Activated T-cell treated with anti-CD3 and anti-CD28 coated beads, Interleukin-2, amount 50 U/mL, for 72 hours (primary cell): Measurements from ENCODE around the gene VPS52. TPM values are rescaled to one million over a fixed set of nuclear protein-coding genes. Genes with fewer than 3 reads are reported as not detected.

Experiments used
- ATAC-seq, 2 donors: fragments of 150-1000 bp; cut with Tn5 transposase; replicated peaks in 1 of 2; 2 replicates each; pipeline ENCODE4 v1.10.0; 2021; ENCODE audit warnings: moderate library complexity in 2 of 2, mild to moderate bottlenecking in 1 of 2
- DNase-seq, 2 donors: peaks; one replicate each; pipeline ENCODE4 v3.0.0; 2021 to 2022; ENCODE audit warnings: mixed read lengths in 1 of 2
- H3K27ac Mint-ChIP-seq: one replicate; pipeline ENCODE4 v1.8.0; 2022; ENCODE audit warnings: mild to moderate bottlenecking, moderate library complexity, mixed read lengths
- H3K27me3 Mint-ChIP-seq: one replicate; pipeline ENCODE4 v1.8.0; 2022; ENCODE audit warnings: low read depth, mixed read lengths
- H3K36me3 Mint-ChIP-seq, 2 donors: one replicate each; pipeline ENCODE4 v1.8.0; 2022; ENCODE audit warnings: mixed read lengths in 2 of 2, mild to moderate bottlenecking in 1 of 2; ENCODE audit not compliant: insufficient read depth in 2 of 2
- H3K4me1 Mint-ChIP-seq: one replicate; pipeline ENCODE4 v1.8.0; 2022; ENCODE audit warnings: low read depth, mixed read lengths
- H3K4me3 Mint-ChIP-seq, 2 donors: one replicate each; pipeline ENCODE4 v1.8.0; 2022; ENCODE audit warnings: mild to moderate bottlenecking in 2 of 2, mixed read lengths in 2 of 2, moderate library complexity in 2 of 2
- H3K9me3 Mint-ChIP-seq, 2 donors: one replicate each; pipeline ENCODE4 v1.8.0; 2022; ENCODE audit warnings: mixed read lengths in 2 of 2
- total RNA-seq, 2 donors: library from RNA; stranded (reverse); gene quantifications; one replicate each; pipeline ENCODE4 v1.2.3, GENCODE V29; 2022

The VPS52 gene
- total RNA-seq, 2 donors from 2014 or later, result 50.7 to 54.9 TPM

DNA sequence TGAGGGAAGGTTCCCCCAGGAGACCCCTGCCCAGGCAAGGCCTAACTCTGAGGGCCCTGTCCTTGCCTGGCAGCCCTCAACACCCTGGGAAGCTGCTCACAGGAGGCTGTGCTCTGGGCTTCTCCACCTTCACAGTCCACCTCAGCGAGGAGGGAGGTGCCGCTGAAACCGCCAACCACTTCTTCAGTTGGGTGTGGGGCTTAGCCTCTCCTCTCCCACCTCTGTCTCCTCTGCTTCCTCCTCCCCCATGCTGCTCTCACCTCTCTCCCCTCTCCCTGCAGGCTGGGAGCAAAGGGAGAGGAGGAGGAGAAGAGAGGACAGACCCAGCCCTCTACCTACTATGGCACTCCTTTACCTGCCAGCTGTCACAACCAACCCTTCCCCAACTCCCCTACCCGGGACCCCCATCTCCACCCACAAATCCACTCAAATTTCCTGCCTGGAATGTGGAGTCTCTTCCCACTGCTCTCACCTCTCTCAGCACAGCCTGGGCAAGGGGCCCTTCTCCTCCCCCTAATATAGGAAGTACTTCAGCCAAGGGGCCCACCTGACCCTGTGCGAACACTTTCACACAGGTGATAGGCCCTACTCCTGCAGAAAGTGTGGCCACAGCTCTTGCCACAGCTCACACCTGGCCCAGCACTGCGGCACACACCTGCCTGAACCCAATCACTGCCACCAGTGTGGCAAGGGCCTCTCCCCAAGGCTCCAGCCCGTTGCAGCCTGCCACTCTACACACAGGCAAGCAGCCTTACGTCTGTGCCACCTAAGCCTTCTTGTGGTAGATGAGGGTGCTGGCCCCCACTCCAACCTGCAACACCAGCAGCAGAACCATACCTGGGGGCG is 56.2 kb downstream of the VPS52 start:
- ATAC-seq, result peak; percentile 25 to 28
- no peak for DNase-seq
- H3K9me3 Mint-ChIP-seq, result no peaks in the 10 kb centered on the region

DNA sequence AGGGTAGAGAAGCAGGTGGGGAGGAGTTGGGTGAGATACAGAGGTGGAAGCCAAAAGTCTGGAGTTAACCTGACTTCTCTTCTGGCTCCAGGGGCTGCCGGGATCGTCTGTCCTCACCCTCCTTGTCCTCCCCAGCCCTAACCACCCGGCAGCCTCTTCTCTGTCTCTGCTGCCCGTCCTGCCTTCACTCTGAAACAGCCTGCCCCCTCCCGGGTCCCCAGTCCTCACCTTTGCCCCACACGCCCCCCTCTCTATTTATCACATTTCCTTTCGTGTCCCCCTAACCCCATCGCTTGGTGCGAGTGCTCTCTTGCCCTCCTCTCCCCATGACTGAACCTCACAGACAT is 57.7 kb downstream of the VPS52 start:
- Mint-ChIP-seq H3K4me1 (peaks cover 48% of the 10 kb centered on the region), H3K4me3 (peak overlapping the region; percentile 81 to 88), H3K9me3 (no peaks in the 10 kb centered on the region), H3K27me3 (peaks cover 42% of the 10 kb centered on the region), H3K36me3 (peaks cover 4 to 12% of the 10 kb centered on the region in 2 donors), H3K27ac (no peak overlapping the region)
- DNase-seq (no peak), ATAC-seq (peak in 1 of 2 donors; percentile 6)

More for the DNA sequence above, 56.2 kb downstream of the VPS52 start:
- Mint-ChIP-seq H3K4me3 (peak overlapping the region; percentile 17 to 23), H3K27me3 (peaks cover 42% of the 10 kb centered on the region), H3K4me1 (peaks cover 39% of the 10 kb centered on the region), H3K36me3 (peaks cover 0 to 6% of the 10 kb centered on the region in 2 donors), H3K27ac (no peak overlapping the region)

DNA sequence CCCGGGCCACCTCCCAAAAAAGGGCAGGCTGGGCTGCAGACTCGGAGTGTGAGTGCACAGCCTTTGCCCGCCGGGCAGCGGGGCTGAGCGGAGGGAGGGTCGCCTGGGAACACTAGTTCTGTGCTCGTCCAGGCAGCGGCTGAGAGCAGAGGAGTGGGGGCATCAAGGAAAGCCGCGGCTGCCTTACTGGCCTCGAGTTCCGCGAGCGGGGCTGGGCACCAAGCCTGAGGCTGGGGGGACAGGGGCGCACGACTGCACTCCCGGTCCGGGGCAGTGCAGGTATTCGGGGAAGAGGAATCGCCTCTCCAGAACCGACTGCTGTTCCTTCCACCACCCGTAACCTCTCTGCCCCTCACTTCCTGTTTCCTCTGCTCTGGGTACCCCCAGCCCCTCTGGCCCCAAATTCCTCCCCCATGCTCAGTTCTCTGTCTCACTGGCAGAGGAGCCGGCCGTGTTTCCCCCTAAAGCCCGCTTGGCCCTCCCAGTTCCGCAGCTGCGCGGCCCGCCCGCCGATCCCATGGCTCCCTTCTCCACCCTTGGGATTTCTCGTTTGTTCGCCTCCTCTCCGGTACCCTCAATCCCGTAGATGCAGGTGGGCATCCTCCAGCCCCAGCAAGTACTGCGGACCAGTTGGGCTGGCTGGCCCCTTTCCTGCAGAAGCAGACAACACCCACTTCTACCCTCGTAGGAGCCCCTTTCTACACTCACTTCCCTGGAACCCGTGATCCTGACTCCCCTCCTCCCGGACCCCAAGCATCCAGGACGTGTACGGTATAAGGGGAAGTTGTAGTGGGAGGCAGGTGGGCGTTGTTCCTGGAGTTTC is 58.3 kb downstream of the VPS52 start:
- peak overlapping the region; percentile 81 to 88 for H3K4me3 Mint-ChIP-seq
- no peaks in the 10 kb centered on the region for H3K9me3 Mint-ChIP-seq
- DNase-seq (no peak), ATAC-seq (peak; percentile 30 to 38)
- peaks cover 37% of the 10 kb centered on the region for H3K27me3 Mint-ChIP-seq
- peaks cover 52% of the 10 kb centered on the region for H3K4me1 Mint-ChIP-seq
- no peak overlapping the region for H3K27ac Mint-ChIP-seq
- H3K36me3 Mint-ChIP-seq, result peaks cover 4 to 12% of the 10 kb centered on the region in 2 donors

- DNase-seq (no peak), ATAC-seq (no peak)
- Mint-ChIP-seq H3K27ac (no peak overlapping the region), H3K4me1 (peaks cover 48% of the 10 kb centered on the region), H3K27me3 (peaks cover 32% of the 10 kb centered on the region), H3K36me3 (peaks cover 4 to 12% of the 10 kb centered on the region in 2 donors), H3K4me3 (peak overlapping the region; percentile 81 to 88), H3K9me3 (no peaks in the 10 kb centered on the region)
These were observed 58.9 kb downstream of the VPS52 start for GRCh38 chr6:33212857-33213165.

DNA sequence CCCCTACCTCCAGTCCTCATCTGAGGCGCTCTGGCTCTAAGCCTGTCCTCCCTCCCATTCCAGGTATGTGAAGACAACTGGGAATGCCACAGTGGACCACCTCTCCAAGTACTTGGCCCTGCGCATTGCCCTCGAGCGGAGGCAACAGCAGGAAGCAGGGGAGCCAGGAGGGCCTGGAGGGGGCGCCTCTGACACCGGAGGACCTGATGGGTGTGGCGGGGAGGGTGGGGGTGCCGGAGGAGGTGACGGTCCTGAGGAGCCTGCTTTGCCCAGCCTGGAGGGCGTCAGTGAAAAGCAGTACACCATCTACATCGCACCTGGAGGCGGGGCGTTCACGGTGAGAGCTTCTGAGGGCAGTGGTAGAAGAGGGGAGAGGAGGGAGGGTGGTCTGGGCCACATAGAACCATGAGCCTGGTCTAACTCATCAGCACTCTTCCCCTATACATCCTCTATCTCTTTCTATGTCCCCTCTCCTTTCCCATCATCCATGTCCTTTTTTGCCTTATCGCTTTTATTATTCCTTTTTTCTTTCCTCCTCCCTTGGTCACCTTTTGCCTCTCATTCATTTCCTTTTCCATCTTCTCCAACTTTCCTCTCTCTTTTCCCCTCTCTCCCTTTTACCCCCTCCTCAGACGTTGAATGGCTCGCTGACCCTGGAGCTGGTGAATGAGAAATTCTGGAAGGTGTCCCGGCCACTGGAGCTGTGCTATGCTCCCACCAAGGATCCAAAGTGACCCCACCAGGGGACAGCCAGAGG is 59.8 kb downstream of the VPS52 start:
- DNase-seq, result no peak
- Mint-ChIP-seq H3K27me3 (peaks cover 30% of the 10 kb centered on the region), H3K27ac (no peak overlapping the region), H3K4me1 (peaks cover 45% of the 10 kb centered on the region), H3K36me3 (peaks cover 4 to 11% of the 10 kb centered on the region in 2 donors), H3K4me3 (no peak overlapping the region), H3K9me3 (no peaks in the 10 kb centered on the region)
- no peak for ATAC-seq

DNA sequence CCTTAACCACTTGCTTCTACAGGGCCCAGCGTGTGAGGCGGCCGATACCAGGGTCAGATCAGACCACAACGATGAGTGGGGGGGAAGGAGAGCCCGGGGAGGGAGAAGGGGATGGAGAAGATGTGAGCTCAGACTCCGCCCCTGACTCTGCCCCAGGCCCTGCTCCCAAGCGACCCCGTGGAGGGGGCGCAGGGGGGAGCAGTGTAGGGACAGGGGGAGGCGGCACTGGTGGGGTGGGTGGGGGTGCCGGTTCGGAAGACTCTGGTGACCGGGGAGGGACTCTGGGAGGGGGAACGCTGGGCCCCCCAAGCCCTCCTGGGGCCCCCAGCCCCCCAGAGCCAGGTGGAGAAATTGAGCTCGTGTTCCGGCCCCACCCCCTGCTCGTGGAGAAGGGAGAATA is 60.5 kb downstream of the VPS52 start:
- Mint-ChIP-seq H3K27ac (no peak overlapping the region), H3K9me3 (no peaks in the 10 kb centered on the region), H3K27me3 (peaks cover 30% of the 10 kb centered on the region), H3K36me3 (peaks cover 4 to 11% of the 10 kb centered on the region in 2 donors), H3K4me3 (no peak overlapping the region), H3K4me1 (peaks cover 52% of the 10 kb centered on the region)
- DNase-seq (no peak), ATAC-seq (no peak)

- no peak for DNase-seq
- Mint-ChIP-seq H3K27ac (no peak overlapping the region), H3K4me1 (peaks cover 59% of the 10 kb centered on the region), H3K27me3 (peaks cover 24% of the 10 kb centered on the region), H3K4me3 (peak overlapping the region; percentile 92), H3K36me3 (peaks cover 5 to 11% of the 10 kb centered on the region in 2 donors), H3K9me3 (no peaks in the 10 kb centered on the region)
- ATAC-seq, result no peak
These were observed 61.8 kb downstream of the VPS52 start for GRCh38 chr6:33209856-33210255.

DNA sequence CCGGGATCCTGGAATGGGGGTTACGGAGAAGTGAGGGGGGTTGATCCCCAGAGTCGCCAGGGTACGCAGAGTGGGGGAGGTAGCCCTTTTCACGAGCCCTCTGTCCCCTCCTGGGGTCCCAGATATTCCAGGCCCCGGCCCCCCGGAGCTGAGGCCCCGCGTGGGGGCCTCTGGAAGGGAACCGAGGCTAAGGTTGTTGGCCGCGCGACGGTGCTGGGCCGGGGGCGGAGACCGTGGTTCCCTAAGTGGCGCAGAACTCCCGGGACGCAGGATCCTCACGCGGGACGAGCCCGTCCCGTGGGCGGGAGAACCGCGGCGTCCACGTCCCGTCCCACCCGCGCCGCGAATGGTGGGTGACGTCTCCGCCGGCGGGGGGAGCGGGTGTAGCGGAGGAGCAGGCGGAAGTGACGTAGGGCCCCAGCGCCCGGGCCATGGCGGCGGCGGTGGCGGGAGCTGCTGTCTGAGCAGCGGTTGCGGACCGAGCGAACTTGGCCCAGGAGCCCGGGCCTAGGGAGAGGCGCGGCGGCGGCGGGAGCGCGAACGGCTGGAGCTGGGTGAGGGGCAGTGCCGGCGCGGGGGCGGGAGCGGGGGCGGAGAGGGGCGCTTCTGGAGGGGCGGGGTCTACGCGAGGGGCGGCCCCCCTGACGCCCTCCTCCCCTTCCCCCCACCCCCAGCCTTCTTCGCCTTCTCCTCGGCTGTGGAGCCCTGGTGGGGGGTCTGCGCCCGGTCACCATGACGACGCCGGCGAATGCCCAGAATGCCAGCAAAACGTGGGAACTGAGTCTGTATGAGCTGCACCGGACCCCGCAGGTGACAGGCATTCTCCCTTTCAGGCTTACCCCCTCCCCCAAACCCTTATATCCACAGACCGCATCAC is 63.3 kb downstream of the VPS52 start, which contains the start of gene RING1:
Gene RING1 (plus strand): TSS at position 410 of the 877 bp plus-strand sequence. CDS start 323 bp downstream, at position 733.
- peak within 1 kb of the TSS; percentile 92 for H3K4me3 Mint-ChIP-seq
- H3K36me3 Mint-ChIP-seq, result peaks cover 5 to 14% of the 10 kb centered on the region in 2 donors

DNA sequence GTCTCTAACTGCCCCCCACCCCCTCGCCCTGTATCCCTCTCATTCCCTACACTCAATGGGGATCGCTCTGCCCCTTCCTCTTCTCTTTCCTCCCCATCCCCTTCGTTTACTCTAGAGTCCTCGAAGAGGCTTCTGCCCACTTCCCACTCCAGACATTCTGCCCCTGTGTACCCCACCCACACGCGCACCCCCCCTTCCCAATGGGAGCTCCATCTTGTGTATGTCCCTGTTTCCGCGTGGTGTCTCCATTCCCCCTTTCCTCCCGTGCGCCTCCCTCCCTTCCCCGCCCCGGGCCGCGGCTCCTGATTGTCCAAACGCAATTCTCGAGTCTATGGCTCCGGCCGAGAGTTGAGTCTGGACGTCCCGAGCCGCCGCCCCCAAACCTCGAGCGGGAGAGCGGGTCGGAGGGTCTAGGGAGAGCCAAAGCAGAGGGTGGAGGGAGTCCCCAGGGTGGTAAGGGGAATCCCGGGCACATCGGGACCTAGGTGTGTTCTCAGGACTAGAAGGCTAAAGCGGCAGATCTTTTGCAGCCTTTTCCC is 64.1 kb downstream of the VPS52 start:
- DNase-seq (peak in 1 of 2 donors; percentile 38), ATAC-seq (no peak)
- Mint-ChIP-seq H3K27me3 (peaks cover 3% of the 10 kb centered on the region), H3K4me3 (peak overlapping the region; percentile 92), H3K27ac (peak overlapping the region; percentile 90), H3K9me3 (no peaks in the 10 kb centered on the region), H3K4me1 (peaks cover 60% of the 10 kb centered on the region), H3K36me3 (peaks cover 12 to 21% of the 10 kb centered on the region in 2 donors)

More for the DNA sequence above, 63.3 kb downstream of the VPS52 start, which contains the start of gene RING1:
- peaks cover 60% of the 10 kb centered on the region for H3K4me1 Mint-ChIP-seq
- H3K9me3 Mint-ChIP-seq, result no peaks in the 10 kb centered on the region
- H3K27me3 Mint-ChIP-seq, result peaks cover 10% of the 10 kb centered on the region
- peak; percentile 33 to 45 for ATAC-seq
- peak; percentile 87 to 92 for DNase-seq
- peak within 1 kb of the TSS; percentile 93 for H3K27ac Mint-ChIP-seq

GRCh38 chr6:33206864-33207551 is 64.7 kb downstream of the VPS52 start:
- H3K4me1 Mint-ChIP-seq, result peaks cover 60% of the 10 kb centered on the region
- no peaks in the 10 kb centered on the region for H3K27me3 Mint-ChIP-seq
- no peaks in the 10 kb centered on the region for H3K9me3 Mint-ChIP-seq
- H3K4me3 Mint-ChIP-seq, result peak overlapping the region; percentile 92 to 98
- no peak for ATAC-seq
- peak overlapping the region; percentile 76 for H3K27ac Mint-ChIP-seq
- H3K36me3 Mint-ChIP-seq, result peaks cover 18 to 25% of the 10 kb centered on the region in 2 donors
- DNase-seq, result no peak

DNA sequence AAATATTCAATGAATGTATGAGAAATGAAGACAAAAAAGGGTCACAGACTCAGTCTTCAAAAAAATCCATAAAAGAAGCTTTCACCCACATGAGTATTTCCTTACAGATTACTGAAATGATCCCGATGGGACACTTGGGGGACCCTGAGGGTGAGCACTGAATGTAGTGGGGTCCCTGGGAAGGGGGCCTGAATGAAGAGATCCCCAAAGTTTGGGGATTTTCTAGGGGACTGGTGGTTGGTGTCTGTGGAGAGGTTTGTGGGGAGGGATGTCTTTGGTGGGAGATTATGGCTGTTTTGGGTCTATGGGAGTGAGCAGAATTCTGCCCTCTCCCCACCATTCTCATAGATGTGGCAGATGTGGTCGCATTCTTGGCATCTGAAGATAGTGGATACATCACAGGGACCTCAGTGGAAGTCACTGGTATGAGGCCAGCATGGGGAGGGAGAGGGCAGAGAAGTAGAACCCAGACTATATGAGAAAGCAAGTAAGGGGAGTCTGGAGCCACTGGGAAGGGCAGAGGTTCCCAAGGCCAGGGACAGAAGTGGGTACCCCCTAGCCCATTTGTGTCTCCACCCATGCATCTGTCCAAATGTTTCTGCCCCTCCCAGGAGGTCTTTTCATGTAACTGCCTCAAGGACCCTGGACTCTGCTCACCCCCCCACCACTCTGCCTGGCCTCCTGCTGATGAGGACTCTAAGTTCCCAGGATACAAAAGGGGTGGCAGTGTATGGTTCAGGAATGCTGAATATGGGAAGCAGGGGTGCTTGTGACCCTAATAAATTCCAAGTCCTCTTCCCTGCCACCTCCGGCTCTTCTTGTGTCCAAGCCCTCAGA is 65.4 kb downstream of the VPS52 start:
- ATAC-seq, result no peak
- Mint-ChIP-seq H3K36me3 (peaks cover 22 to 28% of the 10 kb centered on the region in 2 donors), H3K9me3 (no peaks in the 10 kb centered on the region), H3K27ac (peak overlapping the region; percentile 85), H3K4me3 (peak overlapping the region; percentile 98 to 100), H3K27me3 (no peaks in the 10 kb centered on the region), H3K4me1 (peaks cover 64% of the 10 kb centered on the region)
- DNase-seq, result peak; percentile 35 to 51
